ENCODE data around the gene PCSK5. TPM values are rescaled to one million over a fixed set of nuclear protein-coding genes. Genes with fewer than 3 reads are reported as not detected.

PCSK5 gene
- total RNA-seq, 1 experiment from 2014 or later = 7.5 TPM

GRCh38 chr9:76101075-76101474, 210.6 kb downstream of the PCSK5 start:
- Histone ChIP-seq H2BK12ac (ENCODE audit: insufficient read length, low read depth, low read length) (no peak overlapping the region), H3K18ac (ENCODE audit: insufficient read length, low read depth, low read length) (no peak overlapping the region), H2BK120ac (ENCODE audit: low read depth, low read length, poor library complexity, severe bottlenecking) (no peak overlapping the region), H3K23me2 (ENCODE audit: insufficient read length, low read depth, low read length, poor library complexity, severe bottlenecking) (no peaks in the 10 kb centered on the region), H2AFZ (ENCODE audit: low read length) (no peak overlapping the region), H2BK15ac (ENCODE audit: low read depth, low read length) (no peak overlapping the region), H3K4me1 (ENCODE audit: insufficient read depth, low read length) (peaks cover 3% of the 10 kb centered on the region; the same call in 1 of the 2 replicates), H3K14ac (ENCODE audit: insufficient read depth, low read length) (no peak overlapping the region), H3K27ac (ENCODE audit: insufficient read length, low read depth, low read length) (no peak overlapping the region), H3K56ac (ENCODE audit: insufficient read length, low read depth, low read length) (no peak overlapping the region), H2BK20ac (ENCODE audit: low read depth, low read length, poor library complexity, severe bottlenecking) (no peak overlapping the region), H3K4ac (ENCODE audit: low read depth, low read length) (no peak overlapping the region), H3K9ac (ENCODE audit: extremely low read depth, insufficient read length, low read length) (no peak overlapping the region), H4K91ac (ENCODE audit: insufficient read length, low read depth, low read length) (no peak overlapping the region), H2AK5ac (ENCODE audit: insufficient read length, low read length) (no peak overlapping the region), H4K20me1 (ENCODE audit: control insufficient read depth, insufficient read depth, insufficient read length) (no peaks in the 10 kb centered on the region), H3K27me3 (ENCODE audit: insufficient read depth, low read length) (no peaks in the 10 kb centered on the region), H3K9me3 (ENCODE audit: control insufficient read depth, low read depth, low read length) (no peaks in the 10 kb centered on the region), H3K23ac (ENCODE audit: insufficient read length, low read depth, low read length) (no peak overlapping the region), H3K79me2 (ENCODE audit: insufficient read depth, low read length) (no peaks in the 10 kb centered on the region), H3T11ph (ENCODE audit: low read length) (no peak overlapping the region), H4K8ac (replicated peaks; ENCODE audit: insufficient read length, low read depth, low read length) (no peak overlapping the region), H3K79me1 (ENCODE audit: insufficient read depth, low read depth, low read length, poor library complexity, severe bottlenecking) (no peaks in the 10 kb centered on the region), H2BK5ac (ENCODE audit: insufficient read length, low read length) (no peak overlapping the region), H4K5ac (ENCODE audit: insufficient read length, low read depth, low read length) (no peak overlapping the region), H3K4me2 (ENCODE audit: insufficient read depth, insufficient read length, low read length) (no peak overlapping the region)
- Mint-ChIP-seq H3K4me3 (no peak overlapping the region), H3K27me3 (ENCODE audit: low read depth) (no peaks in the 10 kb centered on the region), H3K4me1 (peaks cover 6 to 10% of the 10 kb centered on the region in 2 experiments), H3K36me3 (ENCODE audit: insufficient read depth in 1 of 3, low read depth in 3 of 3) (peaks cover 0 to 2% (median 0%) of the 10 kb centered on the region in 3 experiments; a peak in 2 of 7 replicates), H3K27ac (peak overlapping the region in 1 of 3 experiments; percentile 17; a peak in 1 of 7 replicates), H3K9me3 (no peaks in the 10 kb centered on the region)
- WGBS (ENCODE audit: extremely low coverage, insufficient read length, low lambda C conversion rate) = no CpG with 5 or more reads among the region's 5 CpGs
- DNase-seq = no peak
- TF ChIP-seq CTCF (conservative IDR thresholded peaks at IDR 0.05) = no peak

All from H9 (cell line).